LNCaP clone FGC (cell line): Measurements from ENCODE around the gene PCGF1.

Experiments used
- DNase-seq: peaks from one replicate; pipeline ENCODE4 v3.0.0-alpha.2; 2011; ENCODE audit warnings: low read depth
- H3K4me3 ChIP-seq: 2 replicates; pipeline ENCODE4 v1.5.1; 2011; ENCODE audit warnings: mild to moderate bottlenecking, low read depth, low read length, control low read depth
- TF ChIP-seq, protein P1 (sequence below): IDR thresholded peaks from 2 replicates; pipeline ENCODE4 v1.5.1; 2012; ENCODE audit warnings: mild to moderate bottlenecking; ENCODE audit not compliant: control insufficient read depth, insufficient read depth; ENCODE audit errors: extremely low read depth

Gene PCGF1

GRCh38 chr2:74507926-74508520 is 528 bp upstream of the PCGF1 start:
- DNase-seq, result no peak
- peak overlapping the region; percentile 61 for H3K4me3 ChIP-seq
- TF ChIP-seq, protein P1, sequence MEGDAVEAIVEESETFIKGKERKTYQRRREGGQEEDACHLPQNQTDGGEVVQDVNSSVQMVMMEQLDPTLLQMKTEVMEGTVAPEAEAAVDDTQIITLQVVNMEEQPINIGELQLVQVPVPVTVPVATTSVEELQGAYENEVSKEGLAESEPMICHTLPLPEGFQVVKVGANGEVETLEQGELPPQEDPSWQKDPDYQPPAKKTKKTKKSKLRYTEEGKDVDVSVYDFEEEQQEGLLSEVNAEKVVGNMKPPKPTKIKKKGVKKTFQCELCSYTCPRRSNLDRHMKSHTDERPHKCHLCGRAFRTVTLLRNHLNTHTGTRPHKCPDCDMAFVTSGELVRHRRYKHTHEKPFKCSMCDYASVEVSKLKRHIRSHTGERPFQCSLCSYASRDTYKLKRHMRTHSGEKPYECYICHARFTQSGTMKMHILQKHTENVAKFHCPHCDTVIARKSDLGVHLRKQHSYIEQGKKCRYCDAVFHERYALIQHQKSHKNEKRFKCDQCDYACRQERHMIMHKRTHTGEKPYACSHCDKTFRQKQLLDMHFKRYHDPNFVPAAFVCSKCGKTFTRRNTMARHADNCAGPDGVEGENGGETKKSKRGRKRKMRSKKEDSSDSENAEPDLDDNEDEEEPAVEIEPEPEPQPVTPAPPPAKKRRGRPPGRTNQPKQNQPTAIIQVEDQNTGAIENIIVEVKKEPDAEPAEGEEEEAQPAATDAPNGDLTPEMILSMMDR, result no peak

DNA sequence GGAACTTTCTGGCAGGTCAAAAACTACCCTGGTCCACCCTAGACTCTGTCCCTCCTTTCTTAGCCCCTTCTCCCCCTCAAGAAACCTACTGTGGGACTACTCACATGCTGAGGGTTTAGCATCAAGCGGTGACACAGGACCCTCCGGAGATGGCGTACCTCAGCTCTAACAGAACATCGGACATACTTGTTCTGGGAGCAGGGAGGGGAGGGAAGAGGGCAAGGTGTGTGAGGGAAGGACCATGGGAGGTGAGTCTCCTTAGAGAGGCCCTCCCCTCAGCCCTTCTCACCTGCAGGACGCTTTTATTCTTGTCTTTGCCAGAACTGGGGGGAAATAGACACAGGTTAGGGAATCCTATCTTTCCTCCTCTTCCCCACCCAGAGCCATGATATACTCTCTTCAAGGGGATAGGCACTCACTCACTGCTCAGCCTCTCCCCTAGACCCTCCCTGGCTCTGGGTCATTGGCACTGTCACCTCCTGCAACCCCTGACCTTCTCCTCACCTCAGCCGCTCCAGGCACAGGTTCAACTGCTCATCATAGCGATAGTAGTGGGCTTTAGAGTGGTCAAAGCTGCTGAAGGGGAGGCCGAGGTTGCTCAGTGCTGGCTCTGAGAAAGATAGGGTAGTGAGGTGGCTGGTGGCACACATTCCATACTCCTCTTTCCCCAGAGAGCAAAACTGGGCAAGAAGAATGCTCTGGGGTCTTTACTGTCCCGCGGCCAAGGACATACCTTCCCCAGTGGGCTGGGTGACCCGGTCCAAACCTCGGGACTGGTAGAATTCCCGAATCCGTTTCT is 1.8 kb downstream of the PCGF1 start:
- H3K4me3 ChIP-seq, result no peak overlapping the region
- no peak for DNase-seq
- TF ChIP-seq, protein P1, result no peak

DNA sequence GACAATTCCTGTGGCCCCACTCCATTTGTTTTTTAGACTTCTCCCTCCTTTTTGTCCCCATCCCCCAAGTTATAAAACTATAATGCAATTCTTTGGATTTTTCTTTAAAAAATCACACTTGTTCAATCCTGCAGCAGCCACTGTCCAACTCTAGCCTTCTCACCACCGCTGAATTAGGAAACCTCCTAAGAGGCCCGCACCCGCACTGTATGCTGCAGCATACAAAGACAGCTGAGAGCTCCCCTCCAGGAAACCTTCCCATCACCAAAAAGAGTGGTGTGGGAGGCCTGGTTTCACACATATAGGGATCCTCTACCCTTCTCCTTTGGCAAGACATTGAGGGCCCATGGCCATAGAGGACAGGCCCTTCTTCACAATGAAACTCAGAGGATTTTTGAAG is 2.9 kb downstream of the PCGF1 start:
- no peak for DNase-seq
- TF ChIP-seq, protein P1, result no peak
- H3K4me3 ChIP-seq, result no peak overlapping the region

- no peak for DNase-seq
- no peak overlapping the region for H3K4me3 ChIP-seq
- TF ChIP-seq, protein P1, result no peak
Observed at GRCh38 chr2:74503506-74504475, 3.7 kb downstream of the PCGF1 start.

DNA sequence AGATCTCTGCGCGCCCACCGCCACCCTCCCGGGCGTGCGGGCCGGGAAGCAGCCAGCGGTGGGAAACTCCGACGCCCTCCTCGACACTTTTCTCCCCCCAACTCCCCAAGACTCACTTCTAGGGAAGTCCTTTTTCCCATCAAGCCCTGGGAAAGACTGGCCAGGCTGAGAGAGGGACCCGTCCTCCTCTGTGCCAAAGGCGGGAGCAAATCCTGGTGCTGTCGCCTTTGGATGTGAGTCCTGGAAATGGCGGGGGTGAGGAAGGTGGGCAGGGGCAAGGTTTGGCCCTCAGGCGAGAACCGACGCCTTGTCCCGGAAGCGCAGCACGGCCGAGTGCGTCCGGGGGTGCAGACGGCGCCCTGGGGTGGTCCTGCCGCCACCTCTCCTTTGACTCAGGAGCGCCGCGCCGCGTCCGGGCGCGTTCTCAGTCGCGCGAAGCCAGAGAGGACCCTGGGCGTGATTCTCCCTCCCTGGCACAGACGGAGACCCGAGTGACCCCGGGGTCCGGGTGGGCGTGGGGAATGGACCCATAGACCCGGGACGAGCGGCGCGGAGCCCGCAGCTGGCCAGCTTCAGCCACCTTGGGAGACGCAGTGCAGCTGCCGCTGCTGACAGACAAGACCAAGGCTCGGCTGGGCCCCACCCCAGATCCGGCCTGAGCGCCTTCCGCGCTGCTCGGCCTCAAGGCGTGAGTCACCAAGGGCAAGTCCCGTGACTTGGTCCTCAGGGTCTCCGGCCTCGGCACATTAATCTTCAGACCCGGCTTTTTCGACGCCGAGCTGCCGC is 4.6 kb downstream of the PCGF1 start:
- no peak for DNase-seq
- TF ChIP-seq, protein P1, result no peak
- no peak overlapping the region for H3K4me3 ChIP-seq

- TF ChIP-seq, protein P1, result no peak
- no peak overlapping the region for H3K4me3 ChIP-seq
- no peak for DNase-seq
Observed at GRCh38 chr2:74502147-74502719, 5.3 kb downstream of the PCGF1 start.
